T-cell (primary cell): ENCODE results near the gene PSAP. TPM values are rescaled to one million over a fixed set of nuclear protein-coding genes. Genes with fewer than 3 reads are reported as not detected.

Experiments used
- ATAC-seq, 4 experiments: fragments of 200-7000 bp in 3 of 4; fragments of 150-1000 bp in 1 of 4; cut with Tn5 transposase; replicated peaks in 1 of 4; 1 replicate in 3 of 4; 2 replicates in 1 of 4; pipeline ENCODE4 v1.10.0; 2021; ENCODE audit warnings: moderate library complexity in 3 of 4, mild to moderate bottlenecking in 2 of 4, moderate number of reproducible peaks in 1 of 4
- CTCF ChIA-PET, 2 donors: fragments of 300-600 bp; sonication (Branson Sonifier 250); formaldehyde crosslinking; loops; one replicate each; lab custom pipeline; 2022; ENCODE audit warnings: antibody characterized with exemption in 2 of 2; lab: Charles Lee
- POLR2A ChIA-PET, 2 donors: fragments of 300-600 bp; sonication (Branson Sonifier 250); formaldehyde crosslinking; loops; one replicate each; lab custom pipeline; 2022; ENCODE audit warnings: antibody characterized with exemption in 2 of 2; lab: Charles Lee
- DNase-seq, 35 experiments: peaks; one replicate each; pipeline versions ENCODE4 v3.0.0 to v3.0.0-alpha.2; 2013 to 2023
- H3K27ac ChIP-seq: one replicate; pipeline ENCODE4 v1.5.1; 2013; ENCODE audit warnings: low read length
- H3K27me3 ChIP-seq, 2 experiments: replicated peaks in 1 of 2; 1 replicate in 1 of 2; 2 replicates in 1 of 2; pipeline versions ENCODE4 v1.6.1 to v1.7.0; 2013; ENCODE audit warnings: low read length in 1 of 2, mixed read lengths in 1 of 2; ENCODE audit not compliant: control insufficient read depth in 2 of 2, insufficient read depth in 2 of 2; ENCODE audit errors: extremely low read depth in 1 of 2
- H3K36me3 ChIP-seq, 2 donors: 1 replicate in 1 of 2; 2 replicates in 1 of 2; pipeline versions ENCODE4 v1.6.1 to v1.7.0; 2013; ENCODE audit warnings: low read length in 1 of 2; ENCODE audit not compliant: control insufficient read depth in 2 of 2, insufficient read depth in 1 of 2; ENCODE audit errors: extremely low read depth in 1 of 2
- H3K4me1 ChIP-seq, 2 experiments: 1 replicate in 1 of 2; 2 replicates in 1 of 2; pipeline versions ENCODE4 v1.6.1 to v1.7.0; 2013; ENCODE audit warnings: low read length in 2 of 2, mixed read lengths in 1 of 2; ENCODE audit not compliant: insufficient read depth in 2 of 2, control insufficient read depth in 1 of 2; ENCODE audit errors: extremely low read depth in 1 of 2
- H3K4me3 ChIP-seq, 2 donors: 1 replicate in 1 of 2; 2 replicates in 1 of 2; pipeline versions ENCODE4 v1.5.1 to v1.7.0; 2013; ENCODE audit warnings: mild to moderate bottlenecking in 2 of 2, low read length in 1 of 2, moderate library complexity in 1 of 2; ENCODE audit not compliant: control insufficient read depth in 1 of 2; ENCODE audit errors: extremely low read depth in 1 of 2
- H3K9me3 ChIP-seq: 2 replicates; pipeline ENCODE4 v1.7.0; 2013
- H3K27ac Mint-ChIP-seq, 2 donors: one replicate each; pipeline ENCODE4 v1.8.0; 2020 to 2021; ENCODE audit warnings: mild to moderate bottlenecking in 2 of 2, mixed read lengths in 2 of 2
- H3K27me3 Mint-ChIP-seq, 2 donors: one replicate each; pipeline ENCODE4 v1.8.0; 2021 to 2022; ENCODE audit warnings: mixed read lengths in 2 of 2
- H3K36me3 Mint-ChIP-seq: one replicate; pipeline ENCODE4 v1.8.0; 2021; ENCODE audit warnings: mixed read lengths
- H3K4me1 Mint-ChIP-seq, 3 donors: one replicate each; pipeline ENCODE4 v1.8.0; 2020 to 2022; ENCODE audit warnings: mixed read lengths in 3 of 3, mild to moderate bottlenecking in 1 of 3
- H3K4me3 Mint-ChIP-seq, 3 donors: one replicate each; pipeline ENCODE4 v1.8.0; 2020 to 2022; ENCODE audit warnings: mild to moderate bottlenecking in 3 of 3, mixed read lengths in 3 of 3, moderate library complexity in 3 of 3
- H3K9me3 Mint-ChIP-seq, 3 donors: one replicate each; pipeline ENCODE4 v1.8.0; 2020 to 2022; ENCODE audit warnings: mixed read lengths in 3 of 3
- WGBS: methylation state at CpG from one replicate; pipeline ENCODE4 v1.1.5; 2013; ENCODE audit warnings: missing lambda C conversion rate; ENCODE audit not compliant: insufficient coverage; 5-methylcytosine and 5-hydroxymethylcytosine counted together
- total RNA-seq, 35 experiments: library from RNA in 6 of 35; stranded (reverse) in 6 of 35; fragments of 120-200 nt in 1 of 35; gene quantifications; one replicate each; pipeline versions ENCODE4 v1.2.1 to v1.2.4 and lab custom pipeline; 2013 to 2026

PSAP gene
- total RNA-seq, 5 donors from 2014 or later (not counting 1 experiment from before 2014, with no cell fraction given): 155 to 208 (median 190) TPM

GRCh38 chr10:71893258-71893815 lies 42.3 kb upstream of the PSAP start:
- CTCF ChIA-PET: interaction anchor here in 1 of 2 donors (0.6 kb wide), 1 partner anchor 44 kb away, joined by 4 read pairs; no protein-coding TSS in a partner anchor
- Histone ChIP-seq H3K27me3 (peaks cover 0 to 33% of the 10 kb centered on the region in 2 experiments), H3K27ac (no peak overlapping the region), H3K36me3 (no peaks in the 10 kb centered on the region), H3K4me1 (peaks cover 6 to 16% of the 10 kb centered on the region in 2 experiments), H3K9me3 (no peaks in the 10 kb centered on the region), H3K4me3 (no peak overlapping the region)
- POLR2A ChIA-PET: interaction anchor here in 1 of 2 donors (0.7 kb wide), 1 partner anchor 11 kb away, joined by 11 read pairs; no protein-coding TSS in a partner anchor
- DNase-seq: no peak
- H3K4me3 Mint-ChIP-seq: no peak overlapping the region
- no peak overlapping the region for H3K27ac Mint-ChIP-seq
- no peak for ATAC-seq
- peaks cover 10 to 21% (median 21%) of the 10 kb centered on the region in 3 donors for H3K4me1 Mint-ChIP-seq
- H3K36me3 Mint-ChIP-seq: no peaks in the 10 kb centered on the region
- H3K27me3 Mint-ChIP-seq: peaks cover 0 to 14% of the 10 kb centered on the region in 2 donors
- H3K9me3 Mint-ChIP-seq: no peaks in the 10 kb centered on the region
- 82% methylated on average over 4 of the region's 12 CpGs for WGBS

- no peak overlapping the region for H3K27ac ChIP-seq
- H3K27me3 ChIP-seq: peaks cover 0 to 33% of the 10 kb centered on the region in 2 experiments
- POLR2A ChIA-PET: no interaction called here
- H3K4me3 ChIP-seq: no peak overlapping the region
- no peaks in the 10 kb centered on the region for H3K9me3 ChIP-seq
- no peak overlapping the region for H3K4me3 Mint-ChIP-seq
- H3K9me3 Mint-ChIP-seq: no peaks in the 10 kb centered on the region
- DNase-seq (no peak), ATAC-seq (no peak)
- H3K36me3 ChIP-seq: no peaks in the 10 kb centered on the region
- peaks cover 4 to 12% of the 10 kb centered on the region in 2 experiments for H3K4me1 ChIP-seq
- peaks cover 0 to 14% of the 10 kb centered on the region in 2 donors for H3K27me3 Mint-ChIP-seq
- WGBS: 90% methylated on average over 6 of the region's 7 CpGs
- peaks cover 10 to 18% (median 11%) of the 10 kb centered on the region in 3 donors for H3K4me1 Mint-ChIP-seq
- CTCF ChIA-PET: no interaction called here
- no peaks in the 10 kb centered on the region for H3K36me3 Mint-ChIP-seq
- H3K27ac Mint-ChIP-seq: no peak overlapping the region
Observed at GRCh38 chr10:71891437-71891836, 40.4 kb upstream of the PSAP start.

- WGBS: no CpG with 5 or more reads among the region's 9 CpGs
Observed at GRCh38 chr10:71889388-71889987, 38.4 kb upstream of the PSAP start.

GRCh38 chr10:71888623-71889387 lies 37.8 kb upstream of the PSAP start:
- Histone ChIP-seq H3K27me3 (peaks cover 0 to 30% of the 10 kb centered on the region in 2 experiments), H3K27ac (no peak overlapping the region), H3K36me3 (no peaks in the 10 kb centered on the region), H3K9me3 (no peaks in the 10 kb centered on the region), H3K4me3 (peak overlapping the region; percentile 51 to 87), H3K4me1 (peaks cover 4 to 16% of the 10 kb centered on the region in 2 experiments)
- POLR2A ChIA-PET: no interaction called here
- CTCF ChIA-PET: no interaction called here
- H3K27me3 Mint-ChIP-seq: peaks cover 0 to 13% of the 10 kb centered on the region in 2 donors
- DNase-seq (peak in 34 of 35 experiments; percentile 11 to 71 (median 36)), ATAC-seq (peak; percentile 85 to 96 (median 94))
- H3K4me3 Mint-ChIP-seq: peak overlapping the region; percentile 78 to 84 (median 81)
- no peaks in the 10 kb centered on the region for H3K9me3 Mint-ChIP-seq
- H3K36me3 Mint-ChIP-seq: no peaks in the 10 kb centered on the region
- WGBS: under 1% methylated on average over 38 of the region's 48 CpGs
- peaks cover 10 to 18% (median 11%) of the 10 kb centered on the region in 3 donors for H3K4me1 Mint-ChIP-seq
- peak overlapping the region; percentile 36 to 48 for H3K27ac Mint-ChIP-seq

More at GRCh38 chr10:71889388-71889987, 38.4 kb upstream of the PSAP start:
- H3K27me3 ChIP-seq: peaks cover 0 to 33% of the 10 kb centered on the region in 2 experiments
- ATAC-seq (peak in 1 of 4 experiments; percentile 5), DNase-seq (no peak)
- Mint-ChIP-seq H3K4me1 (peaks cover 10 to 18% (median 11%) of the 10 kb centered on the region in 3 donors), H3K9me3 (no peaks in the 10 kb centered on the region), H3K36me3 (no peaks in the 10 kb centered on the region), H3K4me3 (peak overlapping the region; percentile 78 to 84 (median 81)), H3K27ac (no peak overlapping the region), H3K27me3 (peaks cover 0 to 14% of the 10 kb centered on the region in 2 donors)
- peaks cover 4 to 12% of the 10 kb centered on the region in 2 experiments for H3K4me1 ChIP-seq
- no peaks in the 10 kb centered on the region for H3K36me3 ChIP-seq
- POLR2A ChIA-PET: no interaction called here
- H3K27ac ChIP-seq: no peak overlapping the region
- H3K9me3 ChIP-seq: no peaks in the 10 kb centered on the region
- CTCF ChIA-PET: no interaction called here
- H3K4me3 ChIP-seq: peak overlapping the region; percentile 51 to 87

- ATAC-seq: no peak
- peak overlapping the region; percentile 51 to 87 for H3K4me3 ChIP-seq
- H3K36me3 ChIP-seq: no peaks in the 10 kb centered on the region
- ChIA-PET CTCF (no interaction called here), POLR2A (no interaction called here)
- H3K9me3 ChIP-seq: no peaks in the 10 kb centered on the region
- Mint-ChIP-seq H3K4me1 (peaks cover 14 to 23% (median 15%) of the 10 kb centered on the region in 3 donors), H3K4me3 (peak overlapping the region; percentile 78 to 84 (median 81)), H3K9me3 (no peaks in the 10 kb centered on the region), H3K27me3 (peaks cover 0 to 13% of the 10 kb centered on the region in 2 donors), H3K36me3 (no peaks in the 10 kb centered on the region), H3K27ac (no peak overlapping the region)
- WGBS: no CpG with 5 or more reads among the region's 8 CpGs
- no peak for DNase-seq
- peaks cover 4 to 20% of the 10 kb centered on the region in 2 experiments for H3K4me1 ChIP-seq
- peaks cover 0 to 28% of the 10 kb centered on the region in 2 experiments for H3K27me3 ChIP-seq
- no peak overlapping the region for H3K27ac ChIP-seq
Observed at GRCh38 chr10:71888248-71888622, 37.2 kb upstream of the PSAP start.

- Histone ChIP-seq H3K36me3 (no peaks in the 10 kb centered on the region), H3K4me3 (no peak overlapping the region), H3K27ac (no peak overlapping the region), H3K9me3 (no peaks in the 10 kb centered on the region), H3K27me3 (peaks cover 0 to 28% of the 10 kb centered on the region in 2 experiments), H3K4me1 (peaks cover 4 to 24% of the 10 kb centered on the region in 2 experiments)
- DNase-seq (no peak), ATAC-seq (no peak)
- H3K9me3 Mint-ChIP-seq: no peaks in the 10 kb centered on the region
- H3K27me3 Mint-ChIP-seq: peaks cover 0 to 13% of the 10 kb centered on the region in 2 donors
- 67% methylated on average over 1 of the region's 4 CpGs for WGBS
- no peaks in the 10 kb centered on the region for H3K36me3 Mint-ChIP-seq
- peaks cover 18 to 28% (median 19%) of the 10 kb centered on the region in 3 donors for H3K4me1 Mint-ChIP-seq
- no peak overlapping the region for H3K27ac Mint-ChIP-seq
- ChIA-PET CTCF (no interaction called here), POLR2A (no interaction called here)
- peak overlapping the region in 2 of 3 donors; percentile 13 to 84 for H3K4me3 Mint-ChIP-seq
Observed at GRCh38 chr10:71887743-71888142, 36.7 kb upstream of the PSAP start.
